Calu3 (cell line): ENCODE measurements around the gene PVALEF. TPM values are rescaled to one million over a fixed set of nuclear protein-coding genes. Genes with fewer than 3 reads are reported as not detected.

Experiments used
- BruUV-seq: library from RNA; stranded (reverse); fragments of 400-500 nt; replicated peaks from 2 replicates; lab custom pipeline; 2021; lab: Mats Ljungman, UMichigan
- CTCF ChIA-PET: fragments of 300-600 bp; sonication (Branson Sonifier 250); formaldehyde crosslinking; loops from one replicate; lab custom pipeline; 2022; ENCODE audit warnings: antibody characterized with exemption; lab: Charles Lee
- DNase-seq: peaks from one replicate; pipeline ENCODE4 v3.0.0; 2022
- H3K27ac Mint-ChIP-seq: one replicate; pipeline ENCODE4 v1.8.0; 2022; ENCODE audit warnings: mixed read lengths; ENCODE audit not compliant: unreplicated experiment
- H3K27me3 Mint-ChIP-seq: one replicate; pipeline ENCODE4 v1.8.0; 2022; ENCODE audit warnings: mixed read lengths; ENCODE audit not compliant: unreplicated experiment
- H3K36me3 Mint-ChIP-seq: one replicate; pipeline ENCODE4 v1.8.0; 2022; ENCODE audit warnings: mild to moderate bottlenecking, moderate library complexity, mixed read lengths; ENCODE audit not compliant: insufficient read depth, unreplicated experiment
- H3K4me1 Mint-ChIP-seq: one replicate; pipeline ENCODE4 v1.8.0; 2022; ENCODE audit warnings: mild to moderate bottlenecking, low read depth, mixed read lengths; ENCODE audit not compliant: unreplicated experiment
- H3K4me3 Mint-ChIP-seq: one replicate; pipeline ENCODE4 v1.8.0; 2022; ENCODE audit warnings: mild to moderate bottlenecking, low read depth, moderate library complexity, mixed read lengths; ENCODE audit not compliant: unreplicated experiment
- H3K9me3 Mint-ChIP-seq: one replicate; pipeline ENCODE4 v1.8.0; 2022; ENCODE audit warnings: low read depth, mixed read lengths; ENCODE audit not compliant: unreplicated experiment
- intact Hi-C: fragments of 100-400 bp; cut with micrococcal nuclease; formaldehyde crosslinking; loops from one replicate; pipeline ENCODE4 v1.10.0; 2022; ENCODE audit not compliant: unreplicated experiment
- total RNA-seq: library from RNA; stranded (reverse); gene quantifications from 2 replicates; pipeline ENCODE4 v1.2.3, GENCODE V29; 2022
- TF ChIP-seq, protein P1 (sequence below): fragments of 200-600 bp; IDR thresholded peaks from one replicate; pipeline ENCODE4 v1.8.0; 2022; ENCODE audit warnings: antibody characterized with exemption; ENCODE audit not compliant: unreplicated experiment

PVALEF gene
- total RNA-seq, 1 experiment from 2014 or later = not detected

DNA sequence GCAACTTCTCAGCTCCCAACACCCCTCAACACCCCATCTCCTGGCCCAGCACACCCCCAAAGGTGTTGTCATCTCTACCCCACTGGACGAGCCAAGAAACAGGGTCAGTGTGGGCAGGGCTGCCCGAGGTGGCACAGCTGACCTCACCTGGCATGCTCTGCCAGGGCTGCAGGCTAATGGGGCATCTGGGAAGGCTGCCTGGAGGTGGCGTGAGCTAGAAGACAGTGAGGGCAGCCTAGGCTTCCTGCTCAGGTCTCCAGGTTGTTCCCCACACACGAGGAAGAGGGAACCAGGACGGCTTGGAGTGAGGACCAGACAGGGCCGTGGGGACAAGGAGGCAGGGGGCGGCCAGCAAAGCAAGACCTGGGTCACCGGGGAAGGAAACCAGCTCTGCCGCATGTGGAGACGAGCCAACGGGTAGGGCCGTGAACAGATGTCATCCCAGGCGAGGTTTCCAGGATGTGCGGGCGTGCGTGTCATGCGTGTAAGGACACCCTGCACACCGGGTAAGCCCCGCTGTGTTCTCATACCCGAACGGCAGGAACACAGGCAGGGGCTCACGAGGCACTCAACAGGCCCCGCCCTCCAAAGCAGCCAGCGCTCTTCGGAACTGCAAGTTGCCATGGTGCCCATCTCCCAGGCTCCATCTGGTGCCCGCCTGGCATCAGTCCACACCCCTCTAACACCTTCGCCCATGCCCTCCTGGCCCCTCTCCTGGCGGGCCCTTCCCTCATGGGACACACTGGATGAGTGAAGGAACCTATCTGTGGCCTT is 29.6 kb upstream of the PVALEF start:
- no peak overlapping the region for H3K4me3 Mint-ChIP-seq
- DNase-seq = peak; percentile 33
- no peak overlapping the region for H3K27ac Mint-ChIP-seq
- H3K36me3 Mint-ChIP-seq = peaks cover 14% of the 10 kb centered on the region
- intact Hi-C loops = no loop called here
- TF ChIP-seq, protein P1, sequence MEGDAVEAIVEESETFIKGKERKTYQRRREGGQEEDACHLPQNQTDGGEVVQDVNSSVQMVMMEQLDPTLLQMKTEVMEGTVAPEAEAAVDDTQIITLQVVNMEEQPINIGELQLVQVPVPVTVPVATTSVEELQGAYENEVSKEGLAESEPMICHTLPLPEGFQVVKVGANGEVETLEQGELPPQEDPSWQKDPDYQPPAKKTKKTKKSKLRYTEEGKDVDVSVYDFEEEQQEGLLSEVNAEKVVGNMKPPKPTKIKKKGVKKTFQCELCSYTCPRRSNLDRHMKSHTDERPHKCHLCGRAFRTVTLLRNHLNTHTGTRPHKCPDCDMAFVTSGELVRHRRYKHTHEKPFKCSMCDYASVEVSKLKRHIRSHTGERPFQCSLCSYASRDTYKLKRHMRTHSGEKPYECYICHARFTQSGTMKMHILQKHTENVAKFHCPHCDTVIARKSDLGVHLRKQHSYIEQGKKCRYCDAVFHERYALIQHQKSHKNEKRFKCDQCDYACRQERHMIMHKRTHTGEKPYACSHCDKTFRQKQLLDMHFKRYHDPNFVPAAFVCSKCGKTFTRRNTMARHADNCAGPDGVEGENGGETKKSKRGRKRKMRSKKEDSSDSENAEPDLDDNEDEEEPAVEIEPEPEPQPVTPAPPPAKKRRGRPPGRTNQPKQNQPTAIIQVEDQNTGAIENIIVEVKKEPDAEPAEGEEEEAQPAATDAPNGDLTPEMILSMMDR = no peak
- no peaks in the 10 kb centered on the region for H3K9me3 Mint-ChIP-seq
- BruUV-seq = no TSS peak
- H3K4me1 Mint-ChIP-seq = no peaks in the 10 kb centered on the region
- CTCF ChIA-PET = no interaction called here
- peaks cover 15% of the 10 kb centered on the region for H3K27me3 Mint-ChIP-seq

DNA sequence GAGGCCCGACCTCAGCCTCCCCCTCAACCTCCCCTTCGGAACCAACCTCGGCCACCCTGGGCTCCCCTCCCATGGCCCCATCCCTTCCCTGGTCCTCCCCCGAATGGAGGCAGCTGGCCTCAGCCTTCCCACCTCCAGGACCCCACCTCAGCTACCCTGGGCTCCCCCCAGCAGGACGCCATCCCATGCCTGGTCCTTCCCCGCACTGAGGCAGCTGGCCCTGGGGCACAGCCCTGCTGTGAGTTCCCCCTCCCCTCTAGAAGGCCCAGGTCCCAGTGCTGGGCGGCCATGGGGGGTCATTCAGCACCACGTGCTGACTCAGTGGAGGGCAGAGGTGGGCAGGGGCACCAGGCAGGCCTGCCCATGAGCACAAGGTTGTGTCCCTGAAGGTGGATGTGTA is 28.9 kb upstream of the PVALEF start:
- H3K27me3 Mint-ChIP-seq = peaks cover 15% of the 10 kb centered on the region
- peaks cover 14% of the 10 kb centered on the region for H3K36me3 Mint-ChIP-seq
- no peaks in the 10 kb centered on the region for H3K4me1 Mint-ChIP-seq
- no peak overlapping the region for H3K27ac Mint-ChIP-seq
- TF ChIP-seq, protein P1 = no peak
- no peak overlapping the region for H3K4me3 Mint-ChIP-seq
- CTCF ChIA-PET = no interaction called here
- no peaks in the 10 kb centered on the region for H3K9me3 Mint-ChIP-seq
- no peak for DNase-seq
- BruUV-seq = no TSS peak
- intact Hi-C loops = no loop called here

DNA sequence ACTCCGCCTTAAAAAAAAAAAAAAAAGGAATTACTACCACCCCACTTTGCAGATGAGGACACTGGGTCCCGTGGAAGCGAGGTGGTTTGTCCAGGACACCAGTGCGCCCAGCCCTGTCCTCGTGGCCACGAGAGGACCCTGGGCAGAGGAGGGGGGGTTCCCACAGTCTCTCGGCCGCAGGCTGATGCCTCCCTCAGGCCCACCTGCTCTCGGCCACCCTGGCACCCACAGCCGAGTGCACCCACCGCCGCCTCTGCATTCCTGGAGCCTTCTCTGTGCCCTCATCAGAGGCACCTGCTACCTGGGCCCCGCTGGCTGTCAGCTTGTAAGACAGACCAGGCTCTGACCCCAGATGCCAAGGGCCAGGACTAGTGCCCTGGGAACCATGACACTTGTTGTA is 28.1 kb upstream of the PVALEF start:
- no peaks in the 10 kb centered on the region for H3K4me1 Mint-ChIP-seq
- H3K27me3 Mint-ChIP-seq = peaks cover 15% of the 10 kb centered on the region
- peaks cover 14% of the 10 kb centered on the region for H3K36me3 Mint-ChIP-seq
- no peaks in the 10 kb centered on the region for H3K9me3 Mint-ChIP-seq
- intact Hi-C loops = no loop called here
- H3K4me3 Mint-ChIP-seq = no peak overlapping the region
- H3K27ac Mint-ChIP-seq = no peak overlapping the region
- TF ChIP-seq, protein P1 = no peak
- DNase-seq = no peak
- CTCF ChIA-PET = no interaction called here
- no TSS peak for BruUV-seq

DNA sequence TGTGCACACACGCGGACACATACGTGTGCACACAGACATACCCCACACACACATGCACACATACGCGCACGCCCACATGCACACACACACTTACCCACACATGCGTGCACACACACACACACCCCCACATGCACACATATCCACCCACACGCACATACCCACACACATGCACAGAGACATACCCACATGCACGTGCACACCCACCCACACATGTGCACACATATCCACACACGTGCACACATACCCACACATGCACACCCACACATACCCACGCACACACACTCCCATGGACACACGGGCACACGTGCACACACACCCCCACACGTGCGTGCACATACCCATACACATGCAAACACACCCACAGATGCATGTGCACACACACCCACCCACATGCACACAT is 27.2 kb upstream of the PVALEF start:
- Mint-ChIP-seq H3K9me3 (no peaks in the 10 kb centered on the region), H3K27ac (peak overlapping the region; percentile 8), H3K36me3 (peaks cover 14% of the 10 kb centered on the region), H3K27me3 (peaks cover 15% of the 10 kb centered on the region), H3K4me3 (no peak overlapping the region), H3K4me1 (no peaks in the 10 kb centered on the region)
- intact Hi-C loops = no loop called here
- no TSS peak for BruUV-seq
- TF ChIP-seq, protein P1 = no peak
- DNase-seq = no peak
- CTCF ChIA-PET = no interaction called here
